Duodenal mucosa (tissue), 2 donors: ENCODE measurements around the gene PEF1.

ENCODE experiments used
- H3K27ac ChIP-seq: one replicate; pipeline ENCODE4 v1.7.0; 2013; ENCODE audit warnings: low read depth, low read length
- H3K27me3 ChIP-seq, 2 donors: one replicate each; pipeline ENCODE4 v1.7.0; 2013; ENCODE audit warnings: low read length in 2 of 2, control low read depth in 1 of 2; ENCODE audit not compliant: insufficient read depth in 2 of 2, control insufficient read depth in 1 of 2
- H3K36me3 ChIP-seq, 2 donors: one replicate each; pipeline ENCODE4 v1.7.0; 2013; ENCODE audit warnings: low read length in 2 of 2, control low read depth in 1 of 2; ENCODE audit not compliant: insufficient read depth in 2 of 2, control insufficient read depth in 1 of 2
- H3K4me1 ChIP-seq, 2 donors: one replicate each; pipeline ENCODE4 v1.7.0; 2013; ENCODE audit warnings: low read length in 2 of 2, control low read depth in 1 of 2; ENCODE audit not compliant: insufficient read depth in 2 of 2, control insufficient read depth in 1 of 2
- H3K4me3 ChIP-seq, 2 donors: one replicate each; pipeline ENCODE4 v1.7.0; 2013; ENCODE audit warnings: low read length in 2 of 2, low read depth in 1 of 2
- H3K9ac ChIP-seq, 2 donors: one replicate each; pipeline ENCODE4 v1.7.0; 2013; ENCODE audit warnings: low read length in 2 of 2, low read depth in 1 of 2
- H3K9me3 ChIP-seq, 2 donors: one replicate each; pipeline ENCODE4 v1.7.0; 2013; ENCODE audit warnings: low read length in 2 of 2, control low read depth in 1 of 2; ENCODE audit not compliant: control insufficient read depth in 1 of 2

PEF1 gene

GRCh38 chr1:31648641-31649357, 4.1 kb upstream of the PEF1 start:
- H3K36me3 ChIP-seq = peaks cover 0 to 2% of the 10 kb centered on the region in 2 donors
- no peaks in the 10 kb centered on the region for H3K27me3 ChIP-seq
- H3K4me1 ChIP-seq = peaks cover 15 to 25% of the 10 kb centered on the region in 2 donors
- no peaks in the 10 kb centered on the region for H3K9me3 ChIP-seq
- no peak overlapping the region for H3K4me3 ChIP-seq
- H3K9ac ChIP-seq = no peak overlapping the region
- H3K27ac ChIP-seq = no peak overlapping the region

GRCh38 chr1:31648190-31648589, 3.5 kb upstream of the PEF1 start:
- no peak overlapping the region for H3K4me3 ChIP-seq
- H3K27me3 ChIP-seq = no peaks in the 10 kb centered on the region
- H3K9ac ChIP-seq = no peak overlapping the region
- H3K36me3 ChIP-seq = peaks cover 0 to 2% of the 10 kb centered on the region in 2 donors
- H3K4me1 ChIP-seq = peaks cover 21 to 31% of the 10 kb centered on the region in 2 donors
- H3K27ac ChIP-seq = no peak overlapping the region
- H3K9me3 ChIP-seq = no peaks in the 10 kb centered on the region

GRCh38 chr1:31647106-31647505, 2.4 kb upstream of the PEF1 start:
- Histone ChIP-seq H3K36me3 (no peaks in the 10 kb centered on the region), H3K4me3 (no peak overlapping the region), H3K9ac (no peak overlapping the region), H3K9me3 (no peaks in the 10 kb centered on the region), H3K27ac (no peak overlapping the region), H3K27me3 (no peaks in the 10 kb centered on the region), H3K4me1 (peaks cover 25 to 40% of the 10 kb centered on the region in 2 donors)

GRCh38 chr1:31646259-31646960, 1.7 kb upstream of the PEF1 start:
- H3K27me3 ChIP-seq = no peaks in the 10 kb centered on the region
- no peak overlapping the region for H3K27ac ChIP-seq
- no peaks in the 10 kb centered on the region for H3K36me3 ChIP-seq
- peaks cover 25 to 39% of the 10 kb centered on the region in 2 donors for H3K4me1 ChIP-seq
- H3K9ac ChIP-seq = no peak overlapping the region
- H3K4me3 ChIP-seq = no peak overlapping the region
- no peaks in the 10 kb centered on the region for H3K9me3 ChIP-seq

- Histone ChIP-seq H3K27me3 (no peaks in the 10 kb centered on the region), H3K9ac (peak overlapping the region; percentile 90 to 94), H3K36me3 (peaks cover 0 to 2% of the 10 kb centered on the region in 2 donors), H3K9me3 (no peaks in the 10 kb centered on the region), H3K4me1 (peaks cover 22 to 28% of the 10 kb centered on the region in 2 donors), H3K4me3 (peak overlapping the region; percentile 89 to 90), H3K27ac (peak overlapping the region; percentile 97)
These were observed 545 bp upstream of the PEF1 start for GRCh38 chr1:31645274-31645568.

- peaks cover 0 to 2% of the 10 kb centered on the region in 2 donors for H3K36me3 ChIP-seq
- peak overlapping the region; percentile 90 to 94 for H3K9ac ChIP-seq
- peak overlapping the region; percentile 97 for H3K27ac ChIP-seq
- peak overlapping the region; percentile 89 to 90 for H3K4me3 ChIP-seq
- H3K4me1 ChIP-seq = peaks cover 28 to 34% of the 10 kb centered on the region in 2 donors
- H3K27me3 ChIP-seq = no peaks in the 10 kb centered on the region
- H3K9me3 ChIP-seq = no peaks in the 10 kb centered on the region
These were observed 608 bp downstream of the PEF1 start for GRCh38 chr1:31643976-31644559.

- Histone ChIP-seq H3K9me3 (no peaks in the 10 kb centered on the region), H3K9ac (no peak overlapping the region), H3K27me3 (no peaks in the 10 kb centered on the region), H3K36me3 (peaks cover 0 to 2% of the 10 kb centered on the region in 2 donors), H3K27ac (no peak overlapping the region), H3K4me1 (peaks cover 40 to 46% of the 10 kb centered on the region in 2 donors), H3K4me3 (no peak overlapping the region)
These were observed 1.8 kb downstream of the PEF1 start for GRCh38 chr1:31642897-31643296.

GRCh38 chr1:31642366-31642765, 2.3 kb downstream of the PEF1 start:
- no peak overlapping the region for H3K9ac ChIP-seq
- H3K27ac ChIP-seq = no peak overlapping the region
- H3K27me3 ChIP-seq = no peaks in the 10 kb centered on the region
- no peaks in the 10 kb centered on the region for H3K9me3 ChIP-seq
- peaks cover 45 to 50% of the 10 kb centered on the region in 2 donors for H3K4me1 ChIP-seq
- H3K4me3 ChIP-seq = no peak overlapping the region
- peaks cover 0 to 2% of the 10 kb centered on the region in 2 donors for H3K36me3 ChIP-seq

- Histone ChIP-seq H3K27ac (no peak overlapping the region), H3K27me3 (no peaks in the 10 kb centered on the region), H3K9ac (no peak overlapping the region), H3K4me3 (no peak overlapping the region), H3K4me1 (peaks cover 55 to 64% of the 10 kb centered on the region in 2 donors), H3K36me3 (peaks cover 0 to 2% of the 10 kb centered on the region in 2 donors), H3K9me3 (no peaks in the 10 kb centered on the region)
These were observed 3.7 kb downstream of the PEF1 start for GRCh38 chr1:31640964-31641363.

- no peak overlapping the region for H3K27ac ChIP-seq
- H3K4me1 ChIP-seq = peaks cover 51 to 61% of the 10 kb centered on the region in 2 donors
- no peaks in the 10 kb centered on the region for H3K9me3 ChIP-seq
- peaks cover 0 to 2% of the 10 kb centered on the region in 2 donors for H3K36me3 ChIP-seq
- no peak overlapping the region for H3K9ac ChIP-seq
- H3K27me3 ChIP-seq = no peaks in the 10 kb centered on the region
- no peak overlapping the region for H3K4me3 ChIP-seq
These were observed 4.5 kb downstream of the PEF1 start for GRCh38 chr1:31640179-31640578.
